NCI-H187 (cell line): ENCODE data around the gene TMEM259.

Source experiments
- DNase-seq, 2 experiments: peaks; one replicate each; lab custom pipeline; 2025; lab: John Stamatoyannopoulos, UW

The TMEM259 gene

DNA sequence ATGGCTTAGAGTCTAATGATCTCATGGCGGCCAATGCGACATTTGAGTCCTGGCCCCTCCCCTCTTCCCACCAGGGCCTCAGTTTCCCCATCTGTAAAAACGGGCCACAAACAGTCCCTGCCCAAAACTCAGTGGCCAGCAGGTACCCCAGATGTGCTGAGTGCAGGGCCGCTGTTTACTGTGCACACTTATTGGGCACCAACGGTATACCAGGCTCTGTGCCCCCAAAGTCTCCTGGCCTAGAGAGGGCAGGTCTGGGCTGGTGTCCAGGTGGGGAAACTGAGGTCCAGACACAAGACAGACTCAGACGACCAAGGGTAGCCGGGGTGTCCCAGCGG, 60.4 kb downstream of the TMEM259 start:
- no peak for DNase-seq

DNA sequence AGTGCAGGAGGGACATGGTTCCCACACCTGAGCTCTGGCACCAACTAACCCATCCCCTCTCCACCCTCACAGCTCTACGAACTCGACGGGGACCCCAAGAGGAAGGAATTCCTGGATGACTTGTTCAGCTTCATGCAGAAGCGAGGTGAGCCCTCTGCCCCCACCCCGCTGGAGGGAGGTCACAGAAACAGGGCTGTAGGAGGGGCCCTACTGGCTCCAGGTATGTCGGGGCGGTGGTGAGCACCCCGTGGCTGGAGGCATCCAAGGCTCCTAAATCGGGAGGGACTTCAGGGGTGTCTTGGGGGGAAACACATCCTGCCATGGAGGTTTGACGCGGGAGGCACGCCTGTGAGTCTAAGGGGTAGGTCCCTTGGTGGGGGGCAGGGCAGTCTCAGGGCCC, 60.9 kb downstream of the TMEM259 start:
- DNase-seq = no peak
